Measurements from ENCODE around the gene SPATC1L. TPM values are rescaled to one million over a fixed set of nuclear protein-coding genes. Genes with fewer than 3 reads are reported as not detected.
"Not testable (repeated sequence)": the region's sequence is repeated elsewhere in the genome, so short reads cannot be mapped to it uniquely, and the experiment has no call there.

The SPATC1L gene
- total RNA-seq, 1 donor from 2014 or later, result 6.1 TPM

GRCh38 chr21:46182548-46183336, 1.5 kb downstream of the SPATC1L start:
- no peak for DNase-seq

GRCh38 chr21:46181953-46182547, 2.2 kb downstream of the SPATC1L start:
- DNase-seq, result no peak

DNA sequence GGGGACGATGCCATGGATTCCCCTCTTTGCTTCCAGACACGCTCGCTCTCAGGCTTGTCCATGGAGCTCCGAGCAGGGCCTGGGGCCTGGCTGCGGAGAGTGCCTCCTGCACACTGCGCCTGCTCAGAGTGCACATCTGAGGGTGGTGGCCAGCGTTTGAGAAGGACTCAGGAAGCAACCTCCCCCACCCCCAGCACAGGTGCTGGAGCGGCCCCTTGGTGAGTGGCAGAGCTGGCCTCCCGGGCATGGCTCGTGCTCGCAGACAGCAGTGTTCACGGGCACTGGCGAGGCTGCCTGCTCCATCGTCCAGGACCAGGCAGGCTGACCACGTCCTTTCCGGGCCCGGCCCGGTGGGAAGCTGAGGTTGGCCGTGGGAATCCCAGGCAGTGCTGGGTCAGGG, 2.8 kb downstream of the SPATC1L start:
- no peak for DNase-seq

DNA sequence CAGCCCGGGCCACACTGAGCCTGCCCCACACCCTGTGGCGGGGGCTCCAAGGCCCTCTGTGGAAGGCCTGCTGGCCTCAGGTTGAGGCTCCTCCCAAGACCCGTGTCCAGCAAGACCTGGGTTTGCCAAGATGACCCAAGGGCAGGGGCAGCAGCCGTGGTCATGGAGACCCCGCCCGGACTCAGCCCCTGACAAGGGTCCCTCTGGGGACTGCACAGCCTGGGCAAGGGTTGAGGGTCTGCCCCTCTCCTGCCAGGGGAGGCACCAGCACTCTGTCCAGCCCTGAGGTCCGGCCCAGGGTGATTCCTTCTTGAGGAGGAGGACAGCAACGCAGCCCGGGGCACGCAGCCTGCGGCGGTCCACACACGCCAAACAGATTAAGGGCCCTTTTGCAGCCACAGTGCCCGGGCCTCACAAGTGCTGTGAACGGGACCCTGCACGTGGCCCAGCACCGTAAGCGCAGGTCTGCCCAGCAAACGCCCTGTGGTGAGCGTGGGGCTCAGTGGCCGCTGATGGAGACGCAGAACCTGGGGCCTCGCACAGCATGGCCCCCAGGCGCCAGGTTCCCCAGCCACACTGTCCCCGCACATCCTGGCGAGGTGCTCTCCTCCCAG, 3.4 kb downstream of the SPATC1L start:
- no peak for DNase-seq

- no peak for DNase-seq
Observed at GRCh38 chr21:46180079-46180722, 4.1 kb downstream of the SPATC1L start.

DNA sequence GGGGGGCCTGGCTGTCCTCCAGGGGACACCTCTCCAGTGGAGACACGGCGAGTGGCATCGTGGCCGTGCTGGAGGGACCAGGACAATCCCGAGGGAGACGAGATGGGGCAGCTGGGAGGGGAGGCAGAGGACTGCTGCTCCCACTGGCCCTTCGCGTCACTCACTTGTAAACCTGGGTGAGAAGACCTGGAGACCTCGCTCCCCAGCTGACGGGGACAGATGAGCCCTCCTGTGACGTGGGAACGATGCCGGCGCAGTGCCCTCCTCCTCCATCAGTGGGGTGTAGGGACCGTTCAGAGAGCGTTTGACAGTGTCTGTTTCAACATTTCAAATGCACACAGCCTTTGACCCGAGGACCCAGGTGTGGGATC, 4.6 kb downstream of the SPATC1L start:
- DNase-seq, result no peak

- no peak for DNase-seq
Observed at GRCh38 chr21:46178961-46179360, 5.3 kb downstream of the SPATC1L start.

GRCh38 chr21:46176443-46177129, 7.7 kb downstream of the SPATC1L start:
- DNase-seq, result not testable (repeated sequence)

DNA sequence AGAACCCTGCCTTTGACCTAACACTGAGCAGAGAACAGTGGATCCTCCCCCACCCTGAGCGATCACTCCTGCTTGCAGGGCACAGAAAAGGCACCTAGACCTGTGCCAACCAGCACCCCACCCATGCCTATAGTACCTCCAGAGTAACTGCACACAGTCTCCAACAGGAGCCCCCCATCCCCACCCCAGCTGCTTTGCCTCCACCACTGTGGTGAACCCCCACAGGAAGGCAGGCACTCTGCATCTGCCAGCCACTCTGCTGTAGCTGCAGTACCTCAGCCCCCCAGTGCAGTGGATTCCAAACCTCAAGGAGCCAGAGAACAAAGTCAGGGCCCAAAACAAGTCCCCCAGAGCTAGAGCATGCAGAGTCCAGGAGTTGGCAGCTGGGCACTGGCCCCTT, 10.7 kb downstream of the SPATC1L start:
- DNase-seq, result no peak

- DNase-seq, result no peak
Observed at GRCh38 chr21:46172863-46173528, 11.3 kb downstream of the SPATC1L start.

- DNase-seq, result no peak
Observed at GRCh38 chr21:46171996-46172862, 12.0 kb downstream of the SPATC1L start.

DNA sequence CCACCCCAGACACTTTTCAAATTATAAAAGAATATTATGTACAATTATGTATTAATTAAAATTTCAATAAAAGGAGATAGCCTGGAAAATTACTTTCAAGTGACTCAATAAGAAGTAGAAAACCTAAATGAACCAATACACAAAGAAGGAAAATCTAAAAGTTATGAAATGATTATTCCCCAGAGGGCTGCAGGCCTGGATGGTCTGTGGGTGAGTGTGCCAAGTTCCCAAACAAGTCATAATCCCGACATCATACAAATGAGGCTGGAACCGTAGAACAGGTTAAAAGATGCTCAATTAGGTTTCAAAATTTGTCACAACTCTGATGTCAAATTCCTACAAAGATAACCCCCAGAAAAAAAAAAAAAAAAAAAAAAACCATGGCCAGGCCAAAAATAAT, 12.7 kb downstream of the SPATC1L start:
- DNase-seq, result no peak

GRCh38 chr21:46170436-46171193, 13.6 kb downstream of the SPATC1L start:
- DNase-seq, result not testable (repeated sequence)

DNA sequence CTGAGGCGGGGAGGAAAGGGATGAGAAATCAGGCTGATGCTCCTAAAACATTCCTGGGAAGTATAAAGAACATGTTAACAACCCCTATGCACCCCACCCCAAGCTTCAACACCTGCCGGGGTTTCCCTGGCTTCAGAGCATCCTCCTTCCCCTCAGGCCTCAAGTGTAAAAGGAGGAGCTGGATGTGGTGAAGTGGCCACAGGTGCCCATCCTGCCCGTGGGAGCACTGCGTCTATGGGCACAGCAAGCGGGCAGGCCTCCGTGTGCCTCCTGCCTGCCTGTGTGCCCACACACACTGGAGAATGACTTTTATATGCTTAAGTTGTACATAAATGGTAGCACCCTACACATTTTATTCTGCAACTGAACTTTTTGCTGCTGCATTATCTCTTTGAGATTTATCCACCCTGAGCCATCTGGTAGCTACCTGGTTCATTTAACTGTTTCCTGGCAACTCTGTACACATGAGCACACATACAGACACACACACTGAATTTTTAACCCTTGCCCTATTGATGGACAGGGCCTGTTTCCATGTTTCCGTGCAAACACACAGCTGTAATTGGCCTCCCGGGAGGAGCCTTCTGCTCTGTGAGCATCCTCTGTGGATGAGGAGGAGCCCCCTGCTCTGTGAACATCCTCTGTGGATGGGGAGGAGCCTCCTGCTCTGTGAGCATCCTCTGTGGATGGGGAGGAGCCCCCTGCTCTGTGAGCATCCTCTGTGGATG, 15.4 kb downstream of the SPATC1L start:
- no peak for DNase-seq

DNA sequence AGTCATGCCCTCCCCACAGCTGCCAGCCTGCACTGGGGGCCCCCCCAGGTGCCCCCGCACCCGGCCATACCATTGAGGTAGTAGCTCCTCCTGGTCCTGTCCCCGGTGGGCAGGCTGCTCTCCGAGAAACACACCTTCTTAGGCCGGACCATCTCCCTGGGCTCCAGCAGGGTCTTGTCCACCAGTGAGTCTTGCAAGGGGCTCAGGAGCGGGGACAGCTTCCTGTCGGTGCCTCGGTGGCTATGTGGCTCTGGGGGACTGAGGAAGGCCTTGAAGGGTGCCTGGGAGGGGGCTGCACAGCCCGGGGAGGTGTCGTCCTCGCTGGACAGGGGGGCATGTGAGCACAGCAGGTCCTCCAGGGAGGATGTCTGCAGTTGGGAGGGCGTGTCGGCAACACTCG, 16.0 kb downstream of the SPATC1L start:
- DNase-seq, result no peak

- no peak for DNase-seq
Observed at GRCh38 chr21:46165098-46165497, 19.2 kb downstream of the SPATC1L start.

GRCh38 chr21:46163380-46163779, 20.9 kb downstream of the SPATC1L start:
- no peak for DNase-seq

DNA sequence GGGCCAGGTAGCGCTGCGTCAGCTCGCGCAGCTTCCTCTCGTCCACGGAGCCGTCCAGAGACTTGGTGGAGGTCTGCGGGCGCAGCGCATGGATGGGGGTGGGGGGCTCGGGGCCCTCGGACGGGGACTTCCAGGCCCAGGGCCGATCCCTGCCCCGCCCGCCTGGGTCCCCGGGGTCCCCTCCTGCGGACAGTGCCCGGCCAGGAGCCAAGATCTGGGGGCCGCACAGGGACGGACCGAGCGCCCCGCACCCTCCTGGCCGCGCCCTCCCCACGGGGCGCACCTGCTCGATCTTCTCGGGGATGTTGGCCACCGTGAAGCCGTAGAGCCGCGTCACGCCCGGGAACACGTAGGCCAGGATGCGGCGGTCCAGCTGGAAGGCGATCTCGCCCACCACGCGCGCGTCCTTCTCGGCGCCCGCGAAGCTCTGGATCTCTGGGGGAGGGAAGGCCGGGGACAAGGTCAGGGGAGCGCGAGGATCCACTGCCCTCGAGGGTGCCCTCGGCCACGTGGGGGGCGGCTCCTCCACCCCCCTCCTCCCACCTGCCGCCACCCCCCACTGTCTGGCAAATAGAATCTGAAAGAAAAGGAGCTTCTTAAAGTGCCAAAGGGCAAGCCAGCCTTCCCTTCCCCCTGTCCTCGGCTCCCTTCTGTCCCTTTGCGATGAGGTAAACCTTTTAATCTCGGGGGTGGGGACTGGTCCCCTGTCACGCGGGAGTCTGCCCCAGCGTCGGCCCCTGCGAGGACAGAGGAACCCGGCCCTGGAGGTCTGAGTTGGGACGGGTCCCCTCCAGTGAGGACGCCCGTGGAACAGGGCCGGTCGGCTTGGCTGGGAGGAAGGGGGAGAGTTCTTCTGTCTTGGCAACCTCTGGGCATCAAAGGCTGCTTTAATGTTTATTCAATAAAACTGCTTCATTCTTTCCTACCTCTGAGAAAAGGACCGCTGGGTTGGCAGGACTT, 22.3 kb downstream of the SPATC1L start:
- no peak for DNase-seq

Data from dermis blood vessel endothelial cell (primary cell).